ENCODE measurements around the gene FBXW11. TPM values are rescaled to one million over a fixed set of nuclear protein-coding genes. Genes with fewer than 3 reads are reported as not detected.

FBXW11 gene
- total RNA-seq, 1 donor from 2014 or later = 62.1 TPM

GRCh38 chr5:171867786-171868185 lies 138.7 kb downstream of the FBXW11 start:
- Mint-ChIP-seq H3K27me3 (ENCODE audit: low read depth) (no peaks in the 10 kb centered on the region), H3K4me1 (no peaks in the 10 kb centered on the region), H3K27ac (no peak overlapping the region), H3K36me3 (peaks cover 21% of the 10 kb centered on the region), H3K4me3 (no peak overlapping the region), H3K9me3 (no peaks in the 10 kb centered on the region)
- no peak for TF ChIP-seq CTCF (IDR thresholded peaks at IDR 0.05; ENCODE audit: unreplicated experiment)
- DNase-seq (ENCODE audit: low spot score in 2 of 2, unreplicated experiment in 2 of 2) = no peak

DNA sequence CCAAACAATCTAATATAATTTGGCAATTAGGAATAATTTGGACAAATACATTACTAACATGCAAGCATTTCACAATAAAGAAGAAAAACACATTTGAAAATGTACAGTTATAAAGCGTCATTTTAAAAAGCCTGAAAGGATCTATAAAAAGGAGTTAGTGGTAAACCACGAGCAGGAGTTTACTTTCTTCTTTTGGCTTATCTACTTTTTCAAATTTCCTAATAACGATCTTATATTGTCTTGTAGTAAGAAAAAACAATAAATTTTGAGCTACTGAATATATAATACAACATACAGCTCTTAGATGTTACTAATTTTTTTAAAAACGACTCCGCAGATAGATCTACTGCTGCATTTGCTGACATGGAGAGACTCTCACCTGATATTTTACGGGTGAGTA lies 141.0 kb downstream of the FBXW11 start:
- no peak for TF ChIP-seq CTCF (IDR thresholded peaks at IDR 0.05; ENCODE audit: unreplicated experiment)
- peaks cover 19% of the 10 kb centered on the region for H3K36me3 Mint-ChIP-seq
- H3K27me3 Mint-ChIP-seq (ENCODE audit: low read depth) = no peaks in the 10 kb centered on the region
- no peaks in the 10 kb centered on the region for H3K9me3 Mint-ChIP-seq
- H3K27ac Mint-ChIP-seq = no peak overlapping the region
- no peaks in the 10 kb centered on the region for H3K4me1 Mint-ChIP-seq
- DNase-seq (ENCODE audit: low spot score in 2 of 2, unreplicated experiment in 2 of 2) = no peak
- H3K4me3 Mint-ChIP-seq = no peak overlapping the region

GRCh38 chr5:171863935-171864334 lies 142.5 kb downstream of the FBXW11 start:
- peaks cover 16% of the 10 kb centered on the region for H3K36me3 Mint-ChIP-seq
- no peak overlapping the region for H3K27ac Mint-ChIP-seq
- no peak for DNase-seq (ENCODE audit: low spot score in 2 of 2, unreplicated experiment in 2 of 2)
- no peaks in the 10 kb centered on the region for H3K4me1 Mint-ChIP-seq
- H3K4me3 Mint-ChIP-seq = no peak overlapping the region
- no peaks in the 10 kb centered on the region for H3K9me3 Mint-ChIP-seq
- TF ChIP-seq CTCF (IDR thresholded peaks at IDR 0.05; ENCODE audit: unreplicated experiment) = no peak
- no peaks in the 10 kb centered on the region for H3K27me3 Mint-ChIP-seq (ENCODE audit: low read depth)

GRCh38 chr5:171862624-171863023 lies 143.8 kb downstream of the FBXW11 start:
- no peak overlapping the region for H3K4me3 Mint-ChIP-seq
- no peak for TF ChIP-seq CTCF (IDR thresholded peaks at IDR 0.05; ENCODE audit: unreplicated experiment)
- no peaks in the 10 kb centered on the region for H3K27me3 Mint-ChIP-seq (ENCODE audit: low read depth)
- peaks cover 7% of the 10 kb centered on the region for H3K4me1 Mint-ChIP-seq
- peaks cover 5% of the 10 kb centered on the region for H3K36me3 Mint-ChIP-seq
- no peak for DNase-seq (ENCODE audit: low spot score in 2 of 2, unreplicated experiment in 2 of 2)
- H3K9me3 Mint-ChIP-seq = no peaks in the 10 kb centered on the region
- no peak overlapping the region for H3K27ac Mint-ChIP-seq

DNA sequence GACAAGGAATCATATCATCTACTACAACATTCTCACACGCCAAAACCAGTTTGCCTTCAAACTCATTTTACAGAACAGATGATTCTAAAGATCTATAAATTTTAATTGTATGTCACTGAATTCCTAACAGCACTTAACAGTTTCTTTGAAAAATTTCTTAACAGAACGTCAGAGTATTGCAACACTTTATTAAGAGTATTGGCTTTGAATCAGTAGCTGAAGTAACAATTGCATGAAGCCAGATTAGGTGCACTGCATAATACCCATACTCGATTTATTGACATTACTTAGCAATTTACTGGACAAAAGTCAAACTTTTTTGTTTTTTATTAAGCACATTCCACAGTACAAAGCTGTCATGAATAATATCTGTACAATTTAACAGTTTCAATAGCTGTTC lies 145.1 kb downstream of the FBXW11 start:
- TF ChIP-seq CTCF (IDR thresholded peaks at IDR 0.05; ENCODE audit: unreplicated experiment) = no peak
- H3K36me3 Mint-ChIP-seq = peaks cover 4% of the 10 kb centered on the region

DNA sequence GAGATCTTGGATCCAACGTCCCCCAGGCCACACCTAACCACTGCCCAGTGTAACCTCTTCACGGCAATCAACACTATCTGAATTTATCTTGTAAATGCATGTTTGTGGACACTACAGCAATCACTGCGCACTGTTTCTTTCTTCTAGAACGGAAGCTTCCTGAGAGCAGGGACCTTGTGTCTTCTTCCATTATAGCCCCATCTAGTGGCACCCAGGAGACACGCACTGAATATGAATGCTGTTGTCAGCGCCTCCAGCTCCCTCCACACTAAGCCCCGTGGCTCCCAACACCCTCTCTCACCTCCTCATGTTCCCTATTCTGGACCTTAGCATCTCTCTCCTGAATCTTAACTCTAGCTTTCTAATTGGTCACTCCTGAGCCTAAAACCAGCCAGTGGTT lies 148.1 kb downstream of the FBXW11 start:
- Mint-ChIP-seq H3K36me3 (peaks cover 13% of the 10 kb centered on the region), H3K4me3 (no peak overlapping the region), H3K9me3 (no peaks in the 10 kb centered on the region), H3K27me3 (ENCODE audit: low read depth) (no peaks in the 10 kb centered on the region), H3K27ac (no peak overlapping the region), H3K4me1 (peaks cover 14% of the 10 kb centered on the region)
- peak; percentile 23 for TF ChIP-seq CTCF (IDR thresholded peaks at IDR 0.05; ENCODE audit: unreplicated experiment)
- DNase-seq (ENCODE audit: low spot score in 2 of 2, unreplicated experiment in 2 of 2) = no peak

More for the DNA sequence above, 145.1 kb downstream of the FBXW11 start:
- Mint-ChIP-seq H3K27ac (no peak overlapping the region), H3K27me3 (ENCODE audit: low read depth) (no peaks in the 10 kb centered on the region), H3K9me3 (no peaks in the 10 kb centered on the region), H3K4me1 (peaks cover 14% of the 10 kb centered on the region), H3K4me3 (no peak overlapping the region)
- DNase-seq (ENCODE audit: low spot score in 2 of 2, unreplicated experiment in 2 of 2) = no peak
